Thoracic aorta endothelial cell (primary cell): Measurements from ENCODE around the gene RPRD1B. TPM values are rescaled to one million over a fixed set of nuclear protein-coding genes. Genes with fewer than 3 reads are reported as not detected.

Source experiments
- small RNA-seq: library from RNA; depleted of rRNA; stranded (forward); fragments of <200 nt; gene quantifications from one replicate; pipeline ENCODE3, GENCODE V24; 2012
- total RNA-seq: library from RNA; depleted of rRNA; stranded (reverse); fragments of >200 nt; gene quantifications from 2 replicates; pipeline ENCODE4 v1.2.3, GENCODE V29; 2012

Gene RPRD1B
- 26.2 and 29.8 TPM in 2 replicates for total RNA-seq

DNA sequence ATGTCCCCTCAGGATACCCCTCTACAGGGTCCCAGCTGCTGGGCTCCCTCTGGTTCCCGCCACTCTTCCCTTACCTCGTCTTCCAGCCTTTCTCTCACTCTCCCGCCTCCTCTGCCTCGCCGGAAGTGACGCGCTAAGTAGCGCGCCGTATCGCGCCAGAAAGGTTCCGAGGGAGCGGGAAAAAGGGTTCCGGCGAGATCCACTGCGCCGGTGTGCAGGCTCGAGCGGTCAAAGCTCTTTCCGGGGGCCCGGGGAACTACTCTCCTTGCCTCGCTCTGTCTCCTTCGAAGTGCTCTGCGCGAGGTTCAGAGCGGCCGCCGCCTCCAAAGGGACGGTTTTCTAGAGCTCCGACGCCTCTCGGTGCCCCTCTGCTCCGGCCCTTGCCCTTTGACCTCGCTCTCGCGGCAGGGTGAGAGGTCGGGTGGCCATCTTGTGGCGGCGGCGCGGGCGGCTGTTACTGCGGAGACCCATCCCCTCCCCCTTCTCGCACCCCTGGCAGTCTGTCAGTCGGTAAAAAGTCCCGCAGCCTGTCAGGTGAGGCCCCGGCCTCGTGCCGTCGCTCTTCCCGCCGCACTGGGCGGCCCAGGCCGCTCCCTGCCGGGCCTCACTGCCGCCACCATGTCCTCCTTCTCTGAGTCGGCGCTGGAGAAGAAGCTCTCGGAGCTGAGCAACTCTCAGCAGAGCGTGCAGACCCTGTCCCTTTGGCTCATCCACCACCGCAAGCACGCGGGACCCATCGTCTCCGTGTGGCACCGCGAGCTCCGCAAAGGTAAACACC is at the start of gene RPRD1B, which contains the start of gene TTI1:
Gene RPRD1B, plus strand, starts transcription at position 417 of the 778 bp plus-strand sequence. Its CDS starts 202 bp downstream, at position 619.
Gene TTI1, minus strand, starts transcription at position 127 of the 778 bp plus-strand sequence. CDS start 19,640 bp downstream, outside the sequence.

Small RNA genes lying within 50 kb of the gene (small RNA-seq; reads per million reads assigned to genes)
- not detected for gene RN7SL237P

Other genes starting within 250 kb of the RPRD1B start
- 0.13 TPM in 1 of 2 replicates, not detected in the other for gene VSTM2L, start 130.6 kb upstream of the RPRD1B start, total RNA-seq
- 25.8 and 29.4 TPM in 2 replicates for gene TTI1, start 290 bp upstream of the RPRD1B start, total RNA-seq
- 440 and 783 TPM in 2 replicates for gene TGM2, start 131.5 kb downstream of the RPRD1B start, total RNA-seq
- 0.14 and 0.27 TPM in 2 replicates for gene KIAA1755, start 227.0 kb downstream of the RPRD1B start, total RNA-seq